GOT3 (cell line): ENCODE data around the gene LBHD2.

Experiments
- DNase-seq: peaks from one replicate; lab custom pipeline; 2025; ENCODE audit warnings: mixed read lengths; lab: John Stamatoyannopoulos, UW

The LBHD2 gene

GRCh38 chr14:103091041-103091882 is 7.3 kb downstream of the LBHD2 start:
- no peak for DNase-seq

DNA sequence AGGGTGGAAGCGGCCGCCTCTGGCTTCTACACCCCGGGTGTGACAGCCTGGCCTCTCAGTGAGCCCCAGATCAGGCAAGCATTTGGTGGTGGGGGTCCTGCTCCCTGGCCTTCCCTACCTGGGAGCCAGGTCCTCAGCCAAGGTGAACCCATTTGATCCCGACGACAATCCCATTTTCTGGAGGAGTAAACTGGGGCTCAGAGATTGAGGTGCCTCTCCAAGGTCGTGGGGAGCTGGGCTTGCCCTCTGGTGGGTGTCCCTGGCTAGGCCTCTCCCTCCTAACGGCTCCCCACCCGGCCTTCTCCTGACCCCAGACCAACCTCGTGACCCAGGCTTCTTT is 7.8 kb downstream of the LBHD2 start:
- no peak for DNase-seq

GRCh38 chr14:103093856-103094405 is 9.9 kb downstream of the LBHD2 start:
- no peak for DNase-seq

DNA sequence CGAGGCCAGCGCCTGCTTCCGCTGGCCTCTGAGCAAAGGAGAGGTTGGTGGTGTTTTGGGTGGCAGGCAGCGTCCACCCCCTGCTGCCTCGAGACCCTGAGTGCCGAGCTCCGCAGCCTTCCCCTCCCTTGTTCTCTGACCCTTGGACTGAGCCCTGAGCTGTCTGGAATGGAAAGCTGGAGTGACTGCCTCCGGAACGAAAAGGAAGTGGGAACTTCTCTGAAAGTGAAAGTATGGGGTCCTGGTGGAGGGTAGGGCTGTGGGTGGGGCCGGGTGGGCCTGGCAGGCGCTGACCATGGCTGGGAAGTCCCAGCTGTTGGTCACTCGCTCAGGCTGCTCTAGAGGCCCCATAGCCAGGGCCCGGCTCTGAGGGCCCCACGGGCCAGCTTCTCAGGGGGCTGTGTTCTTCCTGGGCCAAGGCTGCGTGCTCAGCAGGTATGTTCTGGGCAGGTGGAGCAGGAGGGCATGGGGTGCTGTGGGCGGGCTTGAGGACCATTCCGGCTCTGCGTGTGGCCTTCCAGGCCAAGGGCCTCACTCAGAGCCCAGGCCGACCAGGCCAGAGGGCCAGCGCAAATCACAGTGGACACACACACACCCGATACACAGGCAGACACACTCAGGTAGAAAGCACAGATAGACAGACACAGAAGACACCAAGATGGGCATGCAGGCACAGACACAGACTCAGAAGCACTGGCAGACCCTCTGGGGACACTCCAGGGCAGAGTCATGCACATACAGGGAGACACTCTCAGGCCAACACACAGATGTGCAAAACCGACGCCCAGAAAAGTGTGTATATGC is 10.6 kb downstream of the LBHD2 start, which contains the start of gene EXOC3L4:
Gene EXOC3L4 (plus strand): TSS at position 320 of the 804 bp plus-strand sequence. CDS start 5,495 bp downstream, outside the sequence.
- no peak for DNase-seq

DNA sequence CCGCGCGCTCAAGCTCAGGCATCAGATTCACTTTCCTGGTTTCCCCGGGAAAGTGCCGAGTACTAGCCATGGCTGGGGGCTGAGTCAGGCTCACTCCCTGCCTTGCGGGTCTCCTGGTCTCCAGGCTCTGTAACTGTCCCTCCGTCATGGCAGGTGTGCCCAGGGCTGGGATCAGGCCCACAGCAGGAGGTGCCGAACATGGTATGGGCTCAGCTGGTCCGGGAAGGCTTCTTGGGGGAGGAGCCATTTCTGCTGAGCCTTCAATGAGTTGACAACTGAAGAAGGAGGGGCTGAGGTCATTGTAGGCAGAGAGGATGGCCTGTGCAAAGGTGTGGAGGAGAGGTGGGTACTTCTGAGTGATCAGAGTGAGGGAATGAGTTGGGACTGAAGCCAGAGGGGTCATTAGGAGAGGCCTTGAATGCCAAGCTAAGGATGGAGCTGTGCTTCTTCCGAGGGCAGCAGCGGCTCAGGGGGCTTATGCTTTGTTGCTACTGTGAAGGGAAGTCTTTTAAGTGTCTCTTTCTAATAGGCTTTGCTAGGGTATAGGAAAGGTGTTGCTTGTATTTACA is 11.3 kb downstream of the LBHD2 start:
- DNase-seq = no peak

DNA sequence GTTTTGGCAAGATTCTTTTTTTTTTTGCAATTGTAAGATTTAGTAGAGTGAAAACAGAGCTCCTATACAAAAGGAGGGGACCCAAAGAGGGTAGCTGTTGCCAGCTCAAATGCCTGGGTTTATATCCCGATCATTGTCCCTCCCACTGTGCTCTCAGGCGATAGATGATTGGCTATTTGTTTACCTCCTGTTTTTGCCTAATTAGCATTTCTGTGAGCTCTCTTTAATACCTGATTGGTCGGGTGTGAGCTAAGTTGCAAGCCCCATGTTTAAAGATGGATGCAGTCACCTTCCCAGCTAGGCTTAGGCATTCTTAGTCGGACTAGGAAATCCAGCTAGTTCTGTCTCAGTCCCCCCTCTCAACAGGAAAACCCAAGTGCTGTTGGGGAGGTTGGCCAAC is 12.4 kb downstream of the LBHD2 start:
- DNase-seq = no peak

DNA sequence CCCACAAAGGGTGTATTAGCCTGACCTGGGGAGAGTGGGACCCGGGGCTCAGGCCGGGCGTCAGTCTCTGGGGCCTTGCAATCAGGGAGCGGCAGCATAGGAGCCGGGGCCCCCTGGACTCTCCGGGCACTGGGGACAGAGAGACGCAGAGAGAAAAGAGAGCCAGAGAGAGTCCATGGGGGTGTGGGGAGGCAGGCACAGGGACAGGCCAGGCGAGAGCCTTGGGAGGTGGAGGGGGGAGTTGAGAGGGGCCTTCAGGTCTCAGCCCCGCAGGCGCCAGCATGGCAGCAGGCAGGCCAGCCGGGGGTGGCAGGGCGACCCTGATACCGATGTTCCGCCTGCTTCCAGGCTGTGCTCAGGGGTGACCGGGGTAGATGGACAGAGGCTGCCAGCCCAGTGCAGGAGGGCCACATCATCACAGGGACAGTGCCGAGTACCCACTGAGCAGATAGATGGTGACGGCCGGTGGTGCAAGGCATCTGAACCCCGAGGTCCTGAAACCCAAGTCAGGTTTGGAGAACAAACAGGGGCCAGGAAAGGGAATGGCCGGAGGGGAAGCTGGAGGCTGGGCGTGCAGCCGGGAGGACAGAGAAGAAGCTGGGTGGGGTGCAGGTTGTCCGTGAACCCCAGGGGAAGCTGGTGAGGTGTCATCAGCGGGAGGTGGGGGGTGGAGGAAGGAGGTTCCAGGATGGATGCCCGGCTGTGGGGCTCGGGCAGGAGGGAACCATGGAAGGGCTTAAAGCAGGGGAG is 13.4 kb downstream of the LBHD2 start:
- DNase-seq = no peak

DNA sequence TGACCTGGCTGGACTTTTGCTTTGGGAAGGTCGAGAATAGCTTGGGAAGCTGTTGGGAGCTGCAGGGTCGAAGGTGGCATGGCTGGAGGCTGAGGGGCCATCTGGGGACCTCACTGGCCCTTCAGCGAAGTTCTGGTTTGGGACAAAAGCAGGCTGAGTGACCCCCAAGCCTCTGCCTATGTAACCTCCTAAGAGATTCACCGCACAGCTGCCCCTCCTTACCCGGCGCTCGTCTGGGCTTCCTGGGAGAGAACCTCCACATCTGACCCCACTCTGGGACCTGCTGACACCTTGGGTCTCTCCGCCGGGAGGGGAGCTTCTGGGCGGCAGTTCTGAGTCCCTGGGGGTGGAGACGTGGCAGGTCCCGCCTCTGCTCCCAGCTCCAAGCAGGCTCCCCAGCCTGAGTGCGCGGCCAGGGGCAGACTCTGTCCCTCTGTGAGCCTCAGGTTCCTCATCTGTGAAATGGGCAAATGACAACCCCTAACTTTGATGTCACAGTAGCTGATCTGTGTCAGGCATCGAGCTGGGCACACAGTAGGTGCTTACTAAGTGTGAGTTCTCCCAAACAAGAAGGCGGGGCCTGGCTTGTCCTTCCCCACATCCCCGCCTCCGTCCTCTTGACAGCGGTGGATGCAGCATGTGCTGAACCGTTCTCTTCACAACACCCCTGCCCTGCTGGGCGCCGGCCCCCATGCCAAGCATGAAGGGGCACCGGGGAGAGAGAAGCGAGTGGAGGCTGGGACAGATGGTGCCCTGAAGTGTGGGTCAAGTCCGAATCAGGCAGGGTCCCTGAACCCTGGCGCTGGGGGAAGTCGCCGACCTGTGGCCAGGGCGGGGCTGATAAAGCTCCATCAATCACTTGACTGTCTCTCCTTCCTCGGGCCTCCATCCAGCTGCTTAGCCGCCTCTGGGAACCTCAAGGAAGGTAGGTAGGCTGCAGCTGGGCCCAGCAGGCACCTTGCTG is 14.3 kb downstream of the LBHD2 start:
- no peak for DNase-seq

DNA sequence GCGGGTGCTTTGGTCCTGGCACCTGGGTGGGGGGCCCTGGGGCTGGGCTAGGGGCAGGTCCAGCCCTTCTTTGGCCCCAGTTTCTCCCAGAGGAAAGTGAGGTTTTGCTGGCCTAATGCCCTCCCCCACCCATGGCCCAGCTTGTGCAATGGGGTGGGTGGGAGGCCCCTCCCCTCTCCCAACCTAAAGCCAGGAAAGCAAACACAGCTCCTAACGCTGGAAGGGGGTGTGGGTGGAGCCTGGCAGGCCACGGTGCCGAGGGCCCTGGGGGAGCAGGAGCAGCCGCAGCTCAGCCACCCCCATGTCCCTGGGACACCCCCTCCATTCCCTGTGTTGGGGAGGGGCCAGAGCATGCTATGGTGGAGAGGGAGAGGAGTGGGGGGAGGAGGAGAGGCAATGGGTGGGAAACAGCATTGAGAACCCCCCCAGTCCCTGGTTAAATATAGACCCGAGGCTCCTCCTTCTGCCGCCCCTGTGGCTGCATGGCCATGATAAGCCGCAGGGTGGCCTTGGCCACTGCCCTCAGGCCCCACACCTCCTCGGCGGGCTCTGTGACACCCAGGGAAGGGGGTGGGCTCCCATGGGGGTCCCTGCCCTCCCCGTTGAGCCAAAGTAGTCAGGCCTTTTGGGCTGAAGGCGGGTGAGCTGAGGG is 15.2 kb downstream of the LBHD2 start:
- DNase-seq = no peak

DNA sequence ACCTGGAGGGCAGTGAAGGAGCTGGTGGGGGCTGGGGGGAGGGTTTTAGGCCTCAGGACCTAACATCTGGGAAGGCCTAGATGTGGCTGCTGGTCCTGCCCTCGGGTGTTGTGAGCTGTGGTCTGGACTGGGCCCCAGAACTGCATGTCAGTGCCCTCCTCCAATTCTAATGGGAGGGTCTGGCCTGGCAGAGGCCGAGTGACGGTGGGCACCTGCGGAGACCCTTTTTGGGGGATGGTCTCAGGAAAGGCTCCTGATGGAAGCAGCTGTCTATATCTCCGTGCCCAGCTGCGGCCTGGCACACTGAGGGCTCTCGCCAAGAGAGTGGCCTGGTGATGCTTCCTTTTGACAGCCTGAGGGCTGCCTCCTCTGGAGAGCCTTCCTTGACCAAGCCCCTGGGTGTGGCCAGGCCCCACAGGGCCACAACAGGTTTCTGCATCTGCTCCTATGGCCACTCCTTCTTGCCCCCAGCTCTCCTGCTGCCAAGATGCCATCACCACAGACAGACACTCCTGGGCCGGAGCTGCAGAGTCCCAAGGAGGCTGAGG is 15.8 kb downstream of the LBHD2 start:
- no peak for DNase-seq

GRCh38 chr14:103100281-103101121 is 16.5 kb downstream of the LBHD2 start:
- DNase-seq = no peak

DNA sequence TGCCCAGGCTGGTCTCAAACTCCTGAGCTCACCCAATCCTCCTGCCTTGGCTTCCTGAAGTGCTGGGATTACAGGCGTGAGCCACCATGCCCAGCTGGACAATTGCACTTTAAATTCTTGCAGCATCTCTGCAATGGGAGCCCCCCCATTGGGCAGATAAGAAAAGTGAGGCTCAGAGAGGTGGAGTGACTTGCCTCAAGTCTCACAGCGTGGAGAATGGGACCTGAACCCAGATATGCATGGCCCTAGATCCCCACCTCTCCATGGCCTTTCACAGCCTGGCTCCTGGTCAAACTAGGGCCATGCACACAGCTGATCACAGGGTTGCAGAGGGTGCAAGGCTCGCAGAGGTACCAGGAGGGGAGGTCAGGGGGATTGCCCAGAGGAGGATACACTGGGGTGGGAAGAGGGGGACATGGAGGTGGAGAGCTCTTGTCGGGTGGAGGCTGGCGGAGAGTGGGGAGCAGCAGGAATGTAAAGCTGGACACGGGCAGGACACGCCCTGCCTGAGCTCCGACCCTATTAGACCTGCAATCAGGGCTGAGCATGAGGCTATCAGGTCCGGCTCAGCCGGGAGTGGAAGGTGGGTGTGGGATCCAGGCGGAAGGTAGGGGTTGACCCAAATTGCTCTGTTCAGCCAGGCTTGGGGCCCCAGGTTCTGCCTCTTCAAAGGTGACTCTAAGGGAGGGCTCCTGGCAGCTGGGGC is 17.4 kb downstream of the LBHD2 start:
- DNase-seq = no peak

- no peak for DNase-seq
These were observed 18.1 kb downstream of the LBHD2 start for GRCh38 chr14:103101963-103102688.

GRCh38 chr14:103102689-103103260 is 18.8 kb downstream of the LBHD2 start:
- no peak for DNase-seq

GRCh38 chr14:103103461-103104388 is 19.7 kb downstream of the LBHD2 start:
- DNase-seq = no peak

DNA sequence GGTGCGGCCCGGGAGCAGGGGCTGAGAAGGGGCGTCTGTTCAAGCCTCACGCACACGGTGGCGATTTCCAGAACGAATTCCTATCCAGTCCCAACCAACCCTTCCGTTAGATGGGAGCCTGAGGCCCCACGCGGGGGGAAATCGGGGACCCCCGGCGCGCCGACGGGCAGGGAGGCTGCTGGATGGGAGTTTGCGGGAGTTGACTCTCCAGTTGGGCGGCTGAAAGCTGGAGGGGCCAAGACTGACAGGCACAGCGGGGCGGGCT is 20.3 kb downstream of the LBHD2 start:
- no peak for DNase-seq
